Psoas muscle (tissue), 8 donors: ENCODE data around the gene BNIP3. TPM values are rescaled to one million over a fixed set of nuclear protein-coding genes. Genes with fewer than 3 reads are reported as not detected.

Source experiments
- ATAC-seq, 4 donors: fragments of 200-7000 bp; cut with Tn5 transposase; one replicate each; pipeline ENCODE4 v1.9.1; 2020; ENCODE audit warnings: moderate library complexity in 3 of 4, mild to moderate bottlenecking in 2 of 4
- DNase-seq, 2 donors: peaks; one replicate each; pipeline ENCODE4 v3.0.0-alpha.2; 2020
- H3K27ac ChIP-seq: fragments of 200-600 bp; one replicate; pipeline ENCODE4 v1.8.0; 2022
- H3K27me3 ChIP-seq, 3 donors: fragments of 200-600 bp in 1 of 3; one replicate each; pipeline versions ENCODE4 v1.6.1 to v1.8.0; 2013 to 2022; ENCODE audit warnings: low read length in 2 of 3, mild to moderate bottlenecking in 2 of 3, moderate library complexity in 1 of 3; ENCODE audit not compliant: insufficient read depth in 3 of 3
- H3K36me3 ChIP-seq, 2 donors: fragments of 200-600 bp in 1 of 2; one replicate each; pipeline versions ENCODE4 v1.6.1 to v1.8.0; 2013 to 2022; ENCODE audit warnings: low read depth in 1 of 2, mild to moderate bottlenecking in 1 of 2, moderate library complexity in 1 of 2; ENCODE audit not compliant: insufficient read depth in 1 of 2
- H3K4me1 ChIP-seq: fragments of 200-600 bp; one replicate; pipeline ENCODE4 v1.8.0; 2022
- H3K4me3 ChIP-seq: fragments of 200-600 bp; one replicate; pipeline ENCODE4 v1.8.0; 2022; ENCODE audit warnings: mild to moderate bottlenecking
- H3K9me3 ChIP-seq: fragments of 200-600 bp; one replicate; pipeline ENCODE4 v1.8.0; 2022
- CTCF ChIP-seq: fragments of 200-600 bp; IDR thresholded peaks from one replicate; pipeline ENCODE4 v1.8.0; 2022; ENCODE audit warnings: antibody characterized with exemption
- WGBS, 3 donors: extraction: QIAGEN DNeasy Blood & Tissue Kit; methylation state at CpG; one replicate each; pipeline versions ENCODE4 v1.1.6 to v1.1.7; 2013; 5-methylcytosine and 5-hydroxymethylcytosine counted together
- intact Hi-C, 2 donors: fragments of 100-400 bp; cut with DNase I; formaldehyde crosslinking; loops; one replicate each; pipeline versions ENCODE4 v1.11.0 to v1.14.2; 2022
- long read RNA-seq, 2 donors: library from polyadenylated mRNA; unstranded; transcript quantifications; one replicate each; pipeline ENCODE4 v2.0.0, GENCODE V29; 2021
- polyA plus RNA-seq, 3 donors: library from polyadenylated mRNA; stranded (reverse); fragments of 200-250 nt; gene quantifications; one replicate each; pipeline ENCODE4 v1.2.3, GENCODE V29; 2013
- total RNA-seq, 4 donors: library from RNA; stranded (reverse); fragmentation: NEBNext Ultra II Directional in 2 of 4; extraction: Animal tissue kit (Norgen Biotek cat#: 25700) in 2 of 4; gene quantifications; one replicate each; pipeline versions ENCODE4 v1.2.1 to v1.2.4, GENCODE V29; 2021 to 2023
- donor health status: healthy with polysubstance abuse.
- donor health status: DM: no; HTN: no; CAD: no; lungs with moderate emphysema.
- donor health status: Bipolar disorder and iron deficiency.
- donor health status: healthy.
- donor health status: DM: yes; HTN: yes; CAD: no.
- donor health status: DM: no; HTN: no; CAD: no.
- donor health status: DM: no; HTN: no; CAD: no.
- donor health status: DM: yes; HTN: yes; CAD: no.

BNIP3 gene, protein sequence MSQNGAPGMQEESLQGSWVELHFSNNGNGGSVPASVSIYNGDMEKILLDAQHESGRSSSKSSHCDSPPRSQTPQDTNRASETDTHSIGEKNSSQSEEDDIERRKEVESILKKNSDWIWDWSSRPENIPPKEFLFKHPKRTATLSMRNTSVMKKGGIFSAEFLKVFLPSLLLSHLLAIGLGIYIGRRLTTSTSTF
- total RNA-seq (100 to 1,000 TPM in 3 of 4 donors, 10 to 100 TPM in 1; 93.5 to 165 (median 151) TPM), polyA plus RNA-seq (100 to 1,000 TPM in 2 of 3 donors, 10 to 100 TPM in 1; 85.9 to 210 (median 133) TPM)
- long read RNA-seq, donor 1, transcript BNIP3-201 (6 exons, 2,861 nt): major isoform, 295 of 361 reads
- long read RNA-seq, donor 1, partial matches to known transcripts: 57 of 361 reads
- long read RNA-seq, donor 1, other reads (novel, unspliced or antisense): 6 of 361 reads
- long read RNA-seq, donor 2, transcript BNIP3-201 (6 exons, 2,861 nt): major isoform, 599 of 712 reads
- long read RNA-seq, donor 2, partial matches to known transcripts: 97 of 712 reads
- long read RNA-seq, donor 2, other reads (novel, unspliced or antisense): 15 of 712 reads

GRCh38 chr10:131981429-131982184 lies at the start of gene BNIP3:
Gene BNIP3, minus strand, starts transcription at chr10:131981923. Its CDS starts 117 bp downstream, at chr10:131981806.
- DNase-seq: peak; percentile 97 to 98
- Histone ChIP-seq H3K9me3 (no peaks in the 10 kb centered on the region), H3K27ac (peak within 1 kb of the TSS; percentile 86), H3K4me1 (peaks cover 21% of the 10 kb centered on the region), H3K27me3 (no peaks in the 10 kb centered on the region), H3K36me3 (peaks cover 0 to 4% of the 10 kb centered on the region in 2 donors), H3K4me3 (peak within 1 kb of the TSS; percentile 91)
- 0 to 1% (median 0%) methylated on average over 56 to 100 of the region's 100 CpGs for WGBS, 3 donors
- TF ChIP-seq CTCF: peak; percentile 21
- intact Hi-C loops: loop anchor here in 1 of 2 donors (2.0 kb wide), 1 partner anchor 41 kb away; no protein-coding TSS in a partner anchor
- peak; percentile 87 to 94 (median 88) for ATAC-seq

DNA sequence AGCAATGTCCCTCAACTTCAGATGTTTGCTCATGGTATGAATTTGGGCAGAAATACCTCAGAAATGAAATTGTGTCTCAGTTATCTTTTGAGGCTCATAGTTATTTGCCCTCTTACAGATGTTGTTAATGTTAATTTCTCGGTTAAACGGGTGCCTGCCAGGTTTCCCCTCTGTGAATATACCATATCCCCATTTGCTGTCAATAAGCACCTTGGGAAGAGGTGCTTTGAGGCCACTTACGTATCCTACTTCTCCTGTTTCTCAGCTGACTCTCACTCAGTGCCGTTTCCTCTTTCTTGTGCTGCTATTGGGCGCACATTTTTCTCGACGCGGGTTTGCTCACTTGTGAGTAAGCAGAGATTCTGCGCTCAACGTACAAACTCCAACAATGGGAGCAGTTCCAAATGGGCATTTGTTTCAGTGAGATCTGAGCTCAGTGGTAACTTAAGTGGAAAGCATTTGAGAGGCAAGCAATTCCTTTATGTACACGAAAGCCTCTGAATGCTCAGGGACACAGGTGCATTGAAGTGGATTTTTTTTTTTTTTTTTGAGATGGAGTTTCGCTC lies 49.3 kb upstream of the BNIP3 start:
- intact Hi-C loops: loop anchor here in 1 of 2 donors (10.0 kb wide), 1 partner anchor 114 kb away; no protein-coding TSS in a partner anchor

GRCh38 chr10:132028706-132029105 lies 47.0 kb upstream of the BNIP3 start:
- no peak overlapping the region for H3K4me3 ChIP-seq
- H3K4me1 ChIP-seq: no peaks in the 10 kb centered on the region
- H3K36me3 ChIP-seq: no peaks in the 10 kb centered on the region
- ATAC-seq (no peak), DNase-seq (no peak)
- WGBS, 3 donors: 44 to 57% (median 55%) methylated on average over 6 of the region's 6 CpGs
- peaks cover 0 to 52% (median 2%) of the 10 kb centered on the region in 3 donors for H3K27me3 ChIP-seq
- H3K27ac ChIP-seq: no peak overlapping the region
- no peaks in the 10 kb centered on the region for H3K9me3 ChIP-seq
- intact Hi-C loops: no loop called here
- TF ChIP-seq CTCF: no peak

More for the DNA sequence above, 49.3 kb upstream of the BNIP3 start:
- no peak for TF ChIP-seq CTCF
- Histone ChIP-seq H3K36me3 (no peaks in the 10 kb centered on the region), H3K27ac (no peak overlapping the region), H3K4me1 (peaks cover 1% of the 10 kb centered on the region), H3K27me3 (peaks cover 0 to 41% (median 2%) of the 10 kb centered on the region in 3 donors), H3K9me3 (no peaks in the 10 kb centered on the region), H3K4me3 (no peak overlapping the region)
- DNase-seq (no peak), ATAC-seq (no peak)
- 62 to 66% (median 63%) methylated on average over 12 of the region's 12 CpGs for WGBS, 3 donors

DNA sequence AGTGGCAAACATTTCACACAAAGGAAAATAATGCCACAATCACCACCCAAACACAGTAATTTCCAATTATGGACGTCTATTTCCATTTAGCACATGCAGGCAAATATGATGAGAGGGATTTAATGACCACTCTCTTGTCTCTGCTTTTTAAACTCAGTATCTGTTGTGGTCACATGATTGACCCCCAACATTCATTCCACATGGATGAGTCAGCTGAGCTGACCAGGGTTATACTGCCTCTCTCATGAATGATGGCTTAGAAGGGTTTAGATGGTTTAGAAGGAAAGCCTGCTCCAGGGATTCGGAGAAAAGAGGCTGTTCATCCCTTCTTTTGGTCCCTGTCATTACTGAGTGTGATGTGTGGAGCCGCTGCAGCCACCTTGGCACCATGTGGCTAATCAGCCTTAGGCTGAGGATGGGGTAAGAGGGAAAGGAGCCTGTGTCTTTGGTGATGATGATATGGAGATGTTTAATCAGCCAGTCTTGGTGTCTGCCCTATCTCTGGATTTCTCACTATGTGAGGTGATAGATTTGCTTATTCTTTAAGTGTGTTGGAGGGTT lies 45.8 kb upstream of the BNIP3 start:
- TF ChIP-seq CTCF: no peak
- WGBS, 3 donors: 71 to 83% (median 74%) methylated on average over 3 of the region's 3 CpGs
- H3K27ac ChIP-seq: no peak overlapping the region
- H3K4me1 ChIP-seq: no peaks in the 10 kb centered on the region
- no peaks in the 10 kb centered on the region for H3K9me3 ChIP-seq
- intact Hi-C loops: no loop called here
- H3K4me3 ChIP-seq: no peak overlapping the region
- peaks cover 0 to 53% (median 2%) of the 10 kb centered on the region in 3 donors for H3K27me3 ChIP-seq
- DNase-seq: no peak
- no peaks in the 10 kb centered on the region for H3K36me3 ChIP-seq
- ATAC-seq: no peak
